ENCODE data around the gene SPOP.
A peak's percentile ranks its signal among the peaks of the same experiment; 100 is the strongest.
"Not testable (repeated sequence)": the region's sequence is repeated elsewhere in the genome, so short reads cannot be mapped to it uniquely, and the experiment has no call there.

The SPOP gene

GRCh38 chr17:49725452-49726130, 47.7 kb upstream of the SPOP start:
- TF ChIP-seq ZNF24 (tag by site-specific recombination; IDR thresholded peaks at IDR 0.05), result no peak
- TF ChIP-seq ZNF837 (tag by site-specific recombination; IDR thresholded peaks at IDR 0.05), result no peak
- peak; percentile 96 for TF ChIP-seq ZNF623 (tag by site-specific recombination; IDR thresholded peaks at IDR 0.05)
- POLR2A ChIA-PET, result interaction anchor here (1.4 kb wide), 1 partner anchor 39 kb away, joined by 6 read pairs; the partner anchor contains the start of gene FAM117A
- CTCF ChIA-PET, result interaction anchor here (0.7 kb wide), 1 partner anchor 578 kb away, joined by 6 read pairs; no protein-coding TSS in a partner anchor
- H3K9me3 ChIP-seq (ENCODE audit: control insufficient read depth, insufficient read depth, low read depth, low read length), result no peaks in the 10 kb centered on the region
- H3K4me1 ChIP-seq (ENCODE audit: control insufficient read depth, insufficient read depth, low read length), result no peaks in the 10 kb centered on the region
- H3K36me3 ChIP-seq (ENCODE audit: control insufficient read depth in 2 of 2, insufficient read depth in 1 of 2, low read length in 2 of 2), result peaks cover 3 to 20% of the 10 kb centered on the region in 2 experiments; a peak in 2 of 3 replicates
- no peak overlapping the region for H3K27ac ChIP-seq (ENCODE audit: extremely low read depth, low read depth, low read length)
- no peak overlapping the region for H3K4me3 ChIP-seq (ENCODE audit: low read depth, low read length)

GRCh38 chr17:49724552-49724951, 46.7 kb upstream of the SPOP start:
- H3K27ac ChIP-seq (ENCODE audit: extremely low read depth, low read depth, low read length); H3K4me3 ChIP-seq (ENCODE audit: low read depth, low read length); POLR2A ChIA-PET; H3K4me1 ChIP-seq (ENCODE audit: control insufficient read depth, insufficient read depth, low read length); H3K9me3 ChIP-seq (ENCODE audit: control insufficient read depth, insufficient read depth, low read depth, low read length): not testable (repeated sequence)
- CTCF ChIA-PET, result interaction anchor here (0.6 to 0.7 kb wide), 3 partner anchors 11 to 14 kb away, joined by 3 to 7 read pairs (median 4); no protein-coding TSS in a partner anchor
- H3K36me3 ChIP-seq (ENCODE audit: control insufficient read depth in 2 of 2, insufficient read depth in 1 of 2, low read length in 2 of 2), result peaks cover 3 to 29% of the 10 kb centered on the region in 2 experiments; a peak in 2 of 3 replicates

- H3K4me3 ChIP-seq (ENCODE audit: low read depth, low read length), result no peak overlapping the region
- peaks cover 10 to 34% of the 10 kb centered on the region in 2 experiments; a peak in 2 of 3 replicates for H3K36me3 ChIP-seq (ENCODE audit: control insufficient read depth in 2 of 2, insufficient read depth in 1 of 2, low read length in 2 of 2)
- ChIA-PET CTCF (interaction anchor here (0.6 to 0.8 kb wide), 2 partner anchors 274 to 298 kb away, joined by 3 to 5 read pairs; no protein-coding TSS in a partner anchor), POLR2A (no interaction called here)
- H3K9me3 ChIP-seq (ENCODE audit: control insufficient read depth, insufficient read depth, low read depth, low read length), result no peaks in the 10 kb centered on the region
- H3K27ac ChIP-seq (ENCODE audit: extremely low read depth, low read depth, low read length), result no peak overlapping the region
- no peak for TF ChIP-seq ZNF561 (tag by site-specific recombination; IDR thresholded peaks at IDR 0.05; ENCODE audit: borderline replicate concordance)
- no peak for TF ChIP-seq GLIS1 (tag by site-specific recombination; IDR thresholded peaks at IDR 0.05)
- no peak for TF ChIP-seq ZBTB1 (tag by site-specific recombination; IDR thresholded peaks at IDR 0.05)
- TF ChIP-seq ZNF140 (tag by site-specific recombination; IDR thresholded peaks at IDR 0.05), result no peak
- no peak for TF ChIP-seq ZBTB8A (tag by site-specific recombination; IDR thresholded peaks at IDR 0.05)
- TF ChIP-seq ZNF398 (tag by site-specific recombination; IDR thresholded peaks at IDR 0.05), result no peak
- H3K4me1 ChIP-seq (ENCODE audit: control insufficient read depth, insufficient read depth, low read length), result no peaks in the 10 kb centered on the region
Observed at GRCh38 chr17:49723423-49723822, 45.5 kb upstream of the SPOP start.

GRCh38 chr17:49722066-49722465, 44.2 kb upstream of the SPOP start:
- ChIA-PET CTCF (interaction anchor here (1.1 to 2.5 kb wide), 4 partner anchors 10 to 276 kb away, joined by 3 to 16 read pairs (median 4); partner anchors contain the start of gene SLC35B1), POLR2A (interaction anchor here (1.4 kb wide), 1 partner anchor 42 kb away, joined by 9 read pairs; the partner anchor contains the start of gene FAM117A)
- TF ChIP-seq ZBTB49 (tag by site-specific recombination; IDR thresholded peaks at IDR 0.05; ENCODE audit: low read depth), result no peak
- no peak for TF ChIP-seq ZNF600 (tag by site-specific recombination; IDR thresholded peaks at IDR 0.05)
- H3K36me3 ChIP-seq (ENCODE audit: control insufficient read depth in 2 of 2, insufficient read depth in 1 of 2, low read length in 2 of 2), result peaks cover 11 to 47% of the 10 kb centered on the region in 2 experiments
- H3K4me3 ChIP-seq (ENCODE audit: low read depth, low read length), result no peak overlapping the region
- peak overlapping the region; percentile 16; the same call in 1 of the 2 replicates for H3K27ac ChIP-seq (ENCODE audit: extremely low read depth, low read depth, low read length)
- no peaks in the 10 kb centered on the region for H3K4me1 ChIP-seq (ENCODE audit: control insufficient read depth, insufficient read depth, low read length)
- H3K9me3 ChIP-seq (ENCODE audit: control insufficient read depth, insufficient read depth, low read depth, low read length), result no peaks in the 10 kb centered on the region
